Measurements from ENCODE around the gene ZNF892.

ZNF892 gene

GRCh38 chr2:95207111-95207961 is at the start of gene ZNF892:
ZNF892 (plus strand) TSS chr2:95207521; CDS start chr2:95207816, 295 bp downstream.
- no peak for TF ChIP-seq Cebpa-rat (IDR thresholded peaks at IDR 0.05)
- peaks cover 8 to 20% (median 15%) of the 10 kb centered on the region in 10 experiments; a peak in 16 of 20 replicates for H3K4me1 ChIP-seq
- peaks cover 36 to 43% (median 37%) of the 10 kb centered on the region in 11 experiments for H3K36me3 ChIP-seq
- H3K27me3 ChIP-seq, result no peaks in the 10 kb centered on the region
- H3K9me3 ChIP-seq (replicated peaks in 1 of 11), result peaks cover 40 to 62% (median 46%) of the 10 kb centered on the region in 11 experiments
- H3K27ac ChIP-seq, result peak within 1 kb of the TSS; percentile 43 to 87 (median 78); a peak in 21 of 22 replicates
- peak within 1 kb of the TSS; percentile 71 to 90 (median 82) for H3K4me2 ChIP-seq
- no peaks in the 10 kb centered on the region for H4K20me1 ChIP-seq
- H3K9ac ChIP-seq, result peak within 1 kb of the TSS; percentile 76 to 89 (median 83)
- peak within 1 kb of the TSS; percentile 70 to 85 (median 77) for H3K4me3 ChIP-seq

- Histone ChIP-seq H3K4me1 (peaks cover 13 to 21% (median 16%) of the 10 kb centered on the region in 10 experiments), H3K9ac (peak overlapping the region; percentile 76 to 90 (median 84)), H3K27ac (peak overlapping the region; percentile 70 to 84 (median 79); a peak in 21 of 22 replicates), H3K36me3 (peaks cover 36 to 48% (median 40%) of the 10 kb centered on the region in 11 experiments), H3K9me3 (replicated peaks in 1 of 11) (peaks cover 35 to 54% (median 49%) of the 10 kb centered on the region in 11 experiments), H3K27me3 (no peaks in the 10 kb centered on the region), H3K4me2 (peak overlapping the region; percentile 93 to 100 (median 98)), H4K20me1 (no peaks in the 10 kb centered on the region), H3K4me3 (peak overlapping the region; percentile 61 to 83 (median 76))
- no peak for TF ChIP-seq Cebpa-rat (IDR thresholded peaks at IDR 0.05)
Observed at GRCh38 chr2:95158441-95158840, 48.9 kb upstream of the ZNF892 start.

GRCh38 chr2:95158891-95159619 is 48.3 kb upstream of the ZNF892 start:
- Histone ChIP-seq H3K4me3 (peak overlapping the region; percentile 61 to 83 (median 76)), H3K9me3 (replicated peaks in 1 of 11) (peaks cover 29 to 48% (median 43%) of the 10 kb centered on the region in 11 experiments), H3K27me3 (no peaks in the 10 kb centered on the region), H3K9ac (peak overlapping the region; percentile 76 to 90 (median 84)), H4K20me1 (no peaks in the 10 kb centered on the region), H3K27ac (peak overlapping the region; percentile 70 to 84 (median 79)), H3K4me1 (peaks cover 17 to 28% (median 21%) of the 10 kb centered on the region in 10 experiments), H3K4me2 (peak overlapping the region; percentile 93 to 100 (median 98)), H3K36me3 (peaks cover 30 to 42% (median 33%) of the 10 kb centered on the region in 11 experiments)
- no peak for TF ChIP-seq Cebpa-rat (IDR thresholded peaks at IDR 0.05)

- Histone ChIP-seq H4K20me1 (no peaks in the 10 kb centered on the region), H3K36me3 (peaks cover 22 to 34% (median 25%) of the 10 kb centered on the region in 11 experiments), H3K27me3 (no peaks in the 10 kb centered on the region), H3K4me3 (peak within 1 kb of the TSS; percentile 61 to 83 (median 76)), H3K9me3 (replicated peaks in 1 of 11) (peaks cover 21 to 40% (median 35%) of the 10 kb centered on the region in 11 experiments), H3K27ac (peak within 1 kb of the TSS; percentile 70 to 84 (median 79)), H3K4me2 (peak within 1 kb of the TSS; percentile 93 to 100 (median 98)), H3K9ac (peak within 1 kb of the TSS; percentile 76 to 90 (median 84)), H3K4me1 (peaks cover 25 to 35% (median 29%) of the 10 kb centered on the region in 10 experiments)
- no peak for TF ChIP-seq Cebpa-rat (IDR thresholded peaks at IDR 0.05)
Observed at GRCh38 chr2:95159690-95160449, 47.5 kb upstream of the ZNF892 start, which contains the start of gene ZNF514. ZNF514 (minus strand) TSS chr2:95159848; CDS start chr2:95153253, 6,595 bp downstream.

GRCh38 chr2:95165030-95165370 is 42.3 kb upstream of the ZNF892 start:
- Histone ChIP-seq H3K27ac (peak overlapping the region; percentile 87 to 99 (median 93)), H3K4me1 (peaks cover 19 to 28% (median 26%) of the 10 kb centered on the region in 10 experiments), H3K9me3 (replicated peaks in 1 of 11) (no peaks in the 10 kb centered on the region), H3K27me3 (no peaks in the 10 kb centered on the region), H3K4me2 (peak overlapping the region; percentile 86 to 96 (median 91)), H4K20me1 (no peaks in the 10 kb centered on the region), H3K36me3 (0 out of 22 replicates have a peak, but pooled peaks cover 0 to 3% (median 0%) of the 10 kb centered on the region in 11 experiments), H3K9ac (peak overlapping the region; percentile 84 to 97 (median 91)), H3K4me3 (peak overlapping the region; percentile 71 to 92 (median 83))
- no peak for TF ChIP-seq Cebpa-rat (IDR thresholded peaks at IDR 0.05)

GRCh38 chr2:95165371-95166064 is 41.8 kb upstream of the ZNF892 start, which contains the start of gene ZNF2:
ZNF2 (plus strand) TSS chr2:95165809; CDS start chr2:95176227, 10,418 bp downstream.
- Histone ChIP-seq H3K4me2 (peak within 1 kb of the TSS; percentile 86 to 96 (median 91)), H3K27ac (peak within 1 kb of the TSS; percentile 87 to 99 (median 93)), H3K4me3 (peak within 1 kb of the TSS; percentile 71 to 92 (median 83)), H3K4me1 (peaks cover 19 to 27% (median 24%) of the 10 kb centered on the region in 10 experiments), H4K20me1 (no peaks in the 10 kb centered on the region), H3K27me3 (no peaks in the 10 kb centered on the region), H3K9me3 (replicated peaks in 1 of 11) (no peaks in the 10 kb centered on the region), H3K36me3 (0 out of 22 replicates have a peak, but pooled peaks cover 0 to 3% (median 0%) of the 10 kb centered on the region in 11 experiments), H3K9ac (peak within 1 kb of the TSS; percentile 84 to 97 (median 91))
- no peak for TF ChIP-seq Cebpa-rat (IDR thresholded peaks at IDR 0.05)

- peak overlapping the region; percentile 84 to 97 (median 91) for H3K9ac ChIP-seq
- H3K27me3 ChIP-seq, result no peaks in the 10 kb centered on the region
- H3K27ac ChIP-seq, result peak overlapping the region; percentile 1 to 99 (median 93); a peak in 20 of 22 replicates
- H3K4me2 ChIP-seq, result peak overlapping the region; percentile 83 to 91 (median 88)
- 0 out of 22 replicates have a peak, but pooled peaks cover 0 to 3% (median 0%) of the 10 kb centered on the region in 11 experiments for H3K36me3 ChIP-seq
- H4K20me1 ChIP-seq, result no peaks in the 10 kb centered on the region
- peak overlapping the region; percentile 71 to 92 (median 83) for H3K4me3 ChIP-seq
- peaks cover 19 to 27% (median 24%) of the 10 kb centered on the region in 10 experiments for H3K4me1 ChIP-seq
- TF ChIP-seq Cebpa-rat (IDR thresholded peaks at IDR 0.05), result no peak
- no peaks in the 10 kb centered on the region for H3K9me3 ChIP-seq (replicated peaks in 1 of 11)
Observed at GRCh38 chr2:95166065-95166763, 41.1 kb upstream of the ZNF892 start.

Measured in BLaER1 treated with 17β-estradiol and CSF1 and Interleukin-3, amounts not matched to agents 10 nM and 100 nM (cell line).